GM12878 (cell line): Measurements from ENCODE around the gene LYPLAL1. TPM values are rescaled to one million over a fixed set of nuclear protein-coding genes. Genes with fewer than 3 reads are reported as not detected.

Experiments
- ATF7 ChIP-seq: fragments of 450-650 bp; IDR thresholded peaks from 2 replicates; pipeline ENCODE4 v1.6.1; 2016; ENCODE audit warnings: low read depth, mild to moderate bottlenecking
- BCL11A ChIP-seq: IDR thresholded peaks from 2 replicates; pipeline ENCODE4 v1.6.1; 2011; ENCODE audit warnings: low read depth, low read length
- BHLHE40 ChIP-seq, 2 experiments: fragments of 450-650 bp in 1 of 2; IDR thresholded peaks; 2 replicates each; pipeline ENCODE4 v1.6.1; 2011 to 2017; ENCODE audit warnings: low read depth in 2 of 2, borderline replicate concordance in 1 of 2, improper control_type of control experiment in 1 of 2, low read length in 1 of 2, mild to moderate bottlenecking in 1 of 2
- EGR1 ChIP-seq, 2 experiments: IDR thresholded peaks; 1 replicate in 1 of 2; 2 replicates in 1 of 2; pipeline ENCODE4 v1.6.1; 2011 to 2012; ENCODE audit warnings: low read depth in 2 of 2, low read length in 2 of 2, borderline replicate concordance in 1 of 2, mild to moderate bottlenecking in 1 of 2, moderate library complexity in 1 of 2
- EP300 ChIP-seq, 2 experiments: fragments of 150-350 bp in 1 of 2; IDR thresholded peaks; 2 replicates each; pipeline ENCODE4 v1.6.1; 2011 to 2012; ENCODE audit warnings: low read depth in 2 of 2, low read length in 2 of 2, borderline replicate concordance in 1 of 2, improper control_type of control experiment in 1 of 2, inconsistent platforms in 1 of 2; ENCODE audit not compliant: control insufficient read depth in 1 of 2
- ETV6 ChIP-seq, 2 experiments: fragments of 450-650 bp in 1 of 2; IDR thresholded peaks in 1 of 2; conservative IDR thresholded peaks in 1 of 2; 2 replicates each; pipeline ENCODE4 v1.6.1; 2014; ENCODE audit warnings: antibody characterized with exemption in 1 of 2, borderline replicate concordance in 1 of 2, low read depth in 1 of 2, mild to moderate bottlenecking in 1 of 2, moderate library complexity in 1 of 2
- GABPA ChIP-seq: IDR thresholded peaks from 2 replicates; pipeline ENCODE4 v1.6.1; 2014; ENCODE audit warnings: antibody characterized with exemption, low read depth, mild to moderate bottlenecking, inconsistent platforms
- IRF4 ChIP-seq: IDR thresholded peaks from 2 replicates; pipeline ENCODE4 v1.6.1; 2011; ENCODE audit warnings: low read depth, low read length
- KAT2A ChIP-seq: conservative IDR thresholded peaks from 2 replicates; pipeline ENCODE4 v1.6.1; 2011; ENCODE audit warnings: low read depth, low read length; ENCODE audit not compliant: control insufficient read depth
- MEF2A ChIP-seq: IDR thresholded peaks from 2 replicates; pipeline ENCODE4 v1.6.1; 2011; ENCODE audit warnings: low read depth, mild to moderate bottlenecking, low read length, moderate library complexity; ENCODE audit not compliant: insufficient read depth
- NFYB ChIP-seq: IDR thresholded peaks from 2 replicates; pipeline ENCODE4 v1.6.1; 2011; ENCODE audit warnings: low read depth, mild to moderate bottlenecking, low read length, improper control_type of control experiment, moderate library complexity; ENCODE audit not compliant: insufficient read depth
- RAD21 ChIP-seq: IDR thresholded peaks from 2 replicates; pipeline ENCODE4 v1.6.1; 2011; ENCODE audit warnings: mild to moderate bottlenecking, low read depth, low read length, moderate library complexity; ENCODE audit not compliant: insufficient read depth
- SREBF2 ChIP-seq: IDR thresholded peaks from 2 replicates; pipeline ENCODE4 v1.6.1; 2012; ENCODE audit warnings: mild to moderate bottlenecking, low read length
- polyA plus RNA-seq, 11 experiments: library from polyadenylated mRNA; depleted of rRNA in 4 of 11; unstranded in 6 of 11; stranded (reverse) in 5 of 11; fragments of >200 nt; fragmentation: Nextera tagmentation in 4 of 11; fragmentation: Illumina TruSeq in 1 of 11; extraction: Ambion mirVana in 4 of 11; extraction: Trizol in 1 of 11; gene quantifications; 1 replicate in 1 of 11; 2 replicates in 10 of 11; pipeline versions ENCODE4 v1.2.1 to v1.2.3, GENCODE V29; 2011 to 2016; ENCODE audit warnings: inconsistent platforms in 2 of 11, missing spikeins in 2 of 11, low read depth in 1 of 11
- total RNA-seq, 4 experiments: library from RNA; depleted of rRNA in 3 of 4; stranded (reverse); fragments of >200 nt in 3 of 4; fragmentation: Illumina TruSeq in 1 of 4; extraction: Trizol in 1 of 4; gene quantifications; 2 replicates each; pipeline versions ENCODE4 v1.2.1 to v1.2.3, GENCODE V29; 2013 to 2021
- TF ChIP-seq, protein P1 (sequence below): IDR thresholded peaks from 2 replicates; pipeline ENCODE4 v1.6.1; 2011; ENCODE audit warnings: mild to moderate bottlenecking, low read depth, low read length, moderate library complexity; ENCODE audit not compliant: insufficient replicate concordance
- TF ChIP-seq, protein P2 (sequence below): IDR thresholded peaks from 2 replicates; pipeline ENCODE4 v1.6.1; 2012; ENCODE audit warnings: low read depth, low read length, improper control_type of control experiment
- TF ChIP-seq, protein P3 (sequence below): IDR thresholded peaks from 2 replicates; pipeline ENCODE4 v1.6.1; 2011; ENCODE audit warnings: low read depth, mild to moderate bottlenecking, low read length, moderate library complexity, borderline replicate concordance; ENCODE audit errors: extremely low read depth
- TF ChIP-seq, protein P4 (sequence below): fragments of 450-650 bp; IDR thresholded peaks from 2 replicates; pipeline ENCODE4 v1.6.1; 2017; ENCODE audit warnings: mild to moderate bottlenecking
- TF ChIP-seq, protein P5 (sequence below): IDR thresholded peaks from 2 replicates; pipeline ENCODE4 v1.6.1; 2011; ENCODE audit warnings: borderline replicate concordance, low read depth, mild to moderate bottlenecking, moderate library complexity, mixed read lengths, low read length; ENCODE audit not compliant: insufficient read depth; ENCODE audit errors: extremely low read length
- TF ChIP-seq, protein P6 (sequence below): IDR thresholded peaks from 2 replicates; pipeline ENCODE4 v1.6.1; 2012; ENCODE audit warnings: low read depth, low read length, improper control_type of control experiment
- TF ChIP-seq, protein P7 (sequence below): IDR thresholded peaks from 2 replicates; pipeline ENCODE4 v1.6.1; 2011; ENCODE audit warnings: low read depth, low read length, improper control_type of control experiment, borderline replicate concordance

LYPLAL1 gene
- total and polyA plus RNA-seq, 10 of the 15 experiments (the other 5 are each of a cell fraction or from before 2014, with no cell fraction given) = 19.4 to 112 (median 40.5) TPM

DNA sequence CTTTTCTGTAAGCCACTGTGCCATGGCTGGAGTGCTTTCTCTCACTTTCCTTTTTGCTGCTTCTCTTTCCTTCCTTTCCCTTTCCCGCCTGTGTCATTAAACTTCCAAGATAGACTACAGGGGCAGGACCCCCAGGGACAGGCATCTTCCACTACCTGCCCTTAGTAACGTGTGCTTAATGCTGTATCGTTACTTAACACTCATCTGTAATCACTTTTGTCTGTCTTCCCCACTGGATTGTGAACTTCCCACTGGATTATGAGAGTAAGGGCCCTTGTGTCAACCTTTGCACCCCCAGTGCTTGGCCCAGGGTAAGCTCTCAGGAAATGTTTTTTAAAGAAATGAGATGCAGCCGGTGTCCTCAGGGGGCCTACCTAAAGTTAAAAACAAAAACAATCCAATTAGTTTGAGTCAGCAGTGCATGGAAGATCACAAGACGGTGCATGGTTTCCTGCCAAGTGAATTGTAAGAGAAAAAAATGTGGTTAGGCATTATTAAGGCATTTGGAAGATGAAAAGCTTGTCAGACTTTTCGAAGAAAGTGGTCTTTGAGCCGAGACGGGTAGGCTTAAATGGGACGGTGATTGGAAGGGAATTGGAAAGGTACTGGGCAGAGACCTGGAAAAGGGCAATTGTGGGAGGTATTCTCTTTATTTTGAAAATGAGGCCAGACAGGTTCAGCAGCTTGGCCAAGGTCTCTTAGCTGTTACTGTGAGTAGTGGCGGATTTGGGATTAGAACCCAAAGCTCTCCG is 958 bp downstream of the LYPLAL1 start (continued):
- TF ChIP-seq, protein P1, sequence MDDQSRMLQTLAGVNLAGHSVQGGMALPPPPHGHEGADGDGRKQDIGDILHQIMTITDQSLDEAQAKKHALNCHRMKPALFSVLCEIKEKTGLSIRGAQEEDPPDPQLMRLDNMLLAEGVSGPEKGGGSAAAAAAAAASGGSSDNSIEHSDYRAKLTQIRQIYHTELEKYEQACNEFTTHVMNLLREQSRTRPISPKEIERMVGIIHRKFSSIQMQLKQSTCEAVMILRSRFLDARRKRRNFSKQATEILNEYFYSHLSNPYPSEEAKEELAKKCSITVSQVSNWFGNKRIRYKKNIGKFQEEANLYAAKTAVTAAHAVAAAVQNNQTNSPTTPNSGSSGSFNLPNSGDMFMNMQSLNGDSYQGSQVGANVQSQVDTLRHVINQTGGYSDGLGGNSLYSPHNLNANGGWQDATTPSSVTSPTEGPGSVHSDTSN = no peak
- TF ChIP-seq, protein P2, sequence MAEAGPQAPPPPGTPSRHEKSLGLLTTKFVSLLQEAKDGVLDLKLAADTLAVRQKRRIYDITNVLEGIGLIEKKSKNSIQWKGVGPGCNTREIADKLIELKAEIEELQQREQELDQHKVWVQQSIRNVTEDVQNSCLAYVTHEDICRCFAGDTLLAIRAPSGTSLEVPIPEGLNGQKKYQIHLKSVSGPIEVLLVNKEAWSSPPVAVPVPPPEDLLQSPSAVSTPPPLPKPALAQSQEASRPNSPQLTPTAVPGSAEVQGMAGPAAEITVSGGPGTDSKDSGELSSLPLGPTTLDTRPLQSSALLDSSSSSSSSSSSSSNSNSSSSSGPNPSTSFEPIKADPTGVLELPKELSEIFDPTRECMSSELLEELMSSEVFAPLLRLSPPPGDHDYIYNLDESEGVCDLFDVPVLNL = no peak
- no peak for TF ChIP-seq EGR1 (IDR thresholded peaks at IDR 0.05; ENCODE audit: borderline replicate concordance in 1 of 2, low read depth in 2 of 2, low read length in 2 of 2)
- TF ChIP-seq MEF2A = no peak
- peak; percentile 92 for TF ChIP-seq BHLHE40 (IDR thresholded peaks at IDR 0.05; ENCODE audit: borderline replicate concordance in 1 of 2, low read depth in 2 of 2, low read length in 1 of 2)
- TF ChIP-seq, protein P3, sequence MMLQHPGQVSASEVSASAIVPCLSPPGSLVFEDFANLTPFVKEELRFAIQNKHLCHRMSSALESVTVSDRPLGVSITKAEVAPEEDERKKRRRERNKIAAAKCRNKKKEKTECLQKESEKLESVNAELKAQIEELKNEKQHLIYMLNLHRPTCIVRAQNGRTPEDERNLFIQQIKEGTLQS = no peak
- TF ChIP-seq NFYB = no peak
- no peak for TF ChIP-seq ETV6 (conservative IDR thresholded peaks at IDR 0.05 in 1 of 2, IDR thresholded peaks at IDR 0.05 in 1 of 2; ENCODE audit: borderline replicate concordance in 1 of 2, low read depth in 1 of 2)
- TF ChIP-seq, protein P4, sequence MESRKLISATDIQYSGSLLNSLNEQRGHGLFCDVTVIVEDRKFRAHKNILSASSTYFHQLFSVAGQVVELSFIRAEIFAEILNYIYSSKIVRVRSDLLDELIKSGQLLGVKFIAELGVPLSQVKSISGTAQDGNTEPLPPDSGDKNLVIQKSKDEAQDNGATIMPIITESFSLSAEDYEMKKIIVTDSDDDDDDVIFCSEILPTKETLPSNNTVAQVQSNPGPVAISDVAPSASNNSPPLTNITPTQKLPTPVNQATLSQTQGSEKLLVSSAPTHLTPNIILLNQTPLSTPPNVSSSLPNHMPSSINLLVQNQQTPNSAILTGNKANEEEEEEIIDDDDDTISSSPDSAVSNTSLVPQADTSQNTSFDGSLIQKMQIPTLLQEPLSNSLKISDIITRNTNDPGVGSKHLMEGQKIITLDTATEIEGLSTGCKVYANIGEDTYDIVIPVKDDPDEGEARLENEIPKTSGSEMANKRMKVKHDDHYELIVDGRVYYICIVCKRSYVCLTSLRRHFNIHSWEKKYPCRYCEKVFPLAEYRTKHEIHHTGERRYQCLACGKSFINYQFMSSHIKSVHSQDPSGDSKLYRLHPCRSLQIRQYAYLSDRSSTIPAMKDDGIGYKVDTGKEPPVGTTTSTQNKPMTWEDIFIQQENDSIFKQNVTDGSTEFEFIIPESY = no peak
- TF ChIP-seq GABPA = no peak
- TF ChIP-seq, protein P5, sequence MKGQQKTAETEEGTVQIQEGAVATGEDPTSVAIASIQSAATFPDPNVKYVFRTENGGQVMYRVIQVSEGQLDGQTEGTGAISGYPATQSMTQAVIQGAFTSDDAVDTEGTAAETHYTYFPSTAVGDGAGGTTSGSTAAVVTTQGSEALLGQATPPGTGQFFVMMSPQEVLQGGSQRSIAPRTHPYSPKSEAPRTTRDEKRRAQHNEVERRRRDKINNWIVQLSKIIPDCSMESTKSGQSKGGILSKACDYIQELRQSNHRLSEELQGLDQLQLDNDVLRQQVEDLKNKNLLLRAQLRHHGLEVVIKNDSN = no peak
- no peak for TF ChIP-seq RAD21
- TF ChIP-seq, protein P6, sequence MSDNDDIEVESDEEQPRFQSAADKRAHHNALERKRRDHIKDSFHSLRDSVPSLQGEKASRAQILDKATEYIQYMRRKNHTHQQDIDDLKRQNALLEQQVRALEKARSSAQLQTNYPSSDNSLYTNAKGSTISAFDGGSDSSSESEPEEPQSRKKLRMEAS = no peak
- TF ChIP-seq SREBF2 = no peak
- TF ChIP-seq IRF4 = no peak
- no peak for TF ChIP-seq KAT2A
- peak; percentile 71; the same call in 1 of the 2 replicates for TF ChIP-seq ATF7
- TF ChIP-seq, protein P7, sequence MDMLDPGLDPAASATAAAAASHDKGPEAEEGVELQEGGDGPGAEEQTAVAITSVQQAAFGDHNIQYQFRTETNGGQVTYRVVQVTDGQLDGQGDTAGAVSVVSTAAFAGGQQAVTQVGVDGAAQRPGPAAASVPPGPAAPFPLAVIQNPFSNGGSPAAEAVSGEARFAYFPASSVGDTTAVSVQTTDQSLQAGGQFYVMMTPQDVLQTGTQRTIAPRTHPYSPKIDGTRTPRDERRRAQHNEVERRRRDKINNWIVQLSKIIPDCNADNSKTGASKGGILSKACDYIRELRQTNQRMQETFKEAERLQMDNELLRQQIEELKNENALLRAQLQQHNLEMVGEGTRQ = no peak
- peak; percentile 74 to 89 for TF ChIP-seq EP300 (IDR thresholded peaks at IDR 0.05; ENCODE audit: borderline replicate concordance in 1 of 2, control insufficient read depth in 1 of 2, low read depth in 2 of 2, low read length in 2 of 2)
- TF ChIP-seq BCL11A = peak; percentile 93
